GM20000 (cell line): ENCODE measurements around the gene GRID2.

Experiments
- DNase-seq: peaks from one replicate; pipeline ENCODE4 v3.0.0; 2012; ENCODE audit warnings: low spot score
- CTCF ChIP-seq: IDR thresholded peaks from 2 replicates; pipeline ENCODE4 v1.5.1; 2012; ENCODE audit warnings: mild to moderate bottlenecking, control low read depth; ENCODE audit errors: extremely low read depth, missing control alignments

The GRID2 gene

GRCh38 chr4:93312299-93312698, 1008.5 kb downstream of the GRID2 start:
- TF ChIP-seq CTCF: no peak
- DNase-seq: no peak

DNA sequence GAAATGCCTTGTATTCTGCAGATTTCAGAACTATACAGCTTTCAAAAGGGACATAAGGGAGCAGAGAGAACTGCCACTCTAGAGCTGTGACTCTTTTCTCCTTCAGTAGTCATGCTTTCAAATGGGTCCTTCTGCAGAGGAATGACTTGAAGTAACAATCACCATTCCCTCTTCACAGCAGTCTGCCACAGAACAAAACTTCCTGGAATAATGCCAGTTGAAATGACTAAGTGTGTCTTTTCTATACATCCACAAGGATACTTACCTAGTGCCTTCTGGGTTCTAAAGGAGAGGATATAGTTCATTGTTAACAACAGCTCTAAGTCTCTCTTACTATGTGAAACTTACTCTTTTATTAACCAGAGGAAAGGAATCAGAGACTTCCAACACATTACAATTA, 1009.4 kb downstream of the GRID2 start:
- no peak for DNase-seq
- no peak for TF ChIP-seq CTCF

DNA sequence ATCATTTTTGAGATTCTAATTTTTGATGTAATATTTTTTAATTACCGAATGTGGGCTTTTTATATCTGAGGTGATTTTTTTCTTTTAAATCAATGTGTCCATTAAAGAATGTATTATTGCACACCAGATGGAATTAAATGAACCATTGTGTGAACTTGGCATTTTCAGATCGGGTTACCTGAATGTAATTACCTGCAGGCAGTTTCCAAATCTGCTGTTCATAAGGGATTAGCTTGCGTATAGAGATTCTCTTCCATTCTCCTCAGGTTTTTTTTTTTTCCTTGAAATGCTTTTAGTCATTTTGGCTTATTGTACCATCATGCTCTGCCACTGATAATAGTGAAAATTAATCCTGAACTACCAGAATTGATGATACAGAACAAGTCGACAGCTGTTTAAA, 1013.3 kb downstream of the GRID2 start:
- no peak for DNase-seq
- no peak for TF ChIP-seq CTCF

DNA sequence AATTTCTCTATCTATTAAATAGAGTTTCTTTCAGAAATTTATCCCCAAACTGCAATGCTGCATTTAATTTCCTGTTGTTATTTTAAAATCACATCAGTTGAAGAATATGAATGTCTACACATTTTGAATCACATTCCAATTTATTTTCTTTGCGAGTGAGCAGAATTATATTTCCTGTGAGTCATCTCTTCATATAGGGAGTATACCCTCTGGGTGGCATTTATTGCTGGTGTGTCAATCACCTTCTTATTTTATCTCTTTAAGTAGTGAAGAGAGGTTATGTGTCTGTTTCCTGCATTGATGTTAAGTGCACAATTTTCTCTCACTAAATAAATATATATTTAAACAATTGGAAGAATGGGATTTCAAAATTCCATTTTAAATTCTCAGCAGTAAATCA, 1013.8 kb downstream of the GRID2 start:
- no peak for DNase-seq
- TF ChIP-seq CTCF: no peak

GRCh38 chr4:93319041-93319440, 1015.3 kb downstream of the GRID2 start:
- no peak for TF ChIP-seq CTCF
- no peak for DNase-seq

GRCh38 chr4:93320356-93320755, 1016.6 kb downstream of the GRID2 start:
- no peak for TF ChIP-seq CTCF
- no peak for DNase-seq

DNA sequence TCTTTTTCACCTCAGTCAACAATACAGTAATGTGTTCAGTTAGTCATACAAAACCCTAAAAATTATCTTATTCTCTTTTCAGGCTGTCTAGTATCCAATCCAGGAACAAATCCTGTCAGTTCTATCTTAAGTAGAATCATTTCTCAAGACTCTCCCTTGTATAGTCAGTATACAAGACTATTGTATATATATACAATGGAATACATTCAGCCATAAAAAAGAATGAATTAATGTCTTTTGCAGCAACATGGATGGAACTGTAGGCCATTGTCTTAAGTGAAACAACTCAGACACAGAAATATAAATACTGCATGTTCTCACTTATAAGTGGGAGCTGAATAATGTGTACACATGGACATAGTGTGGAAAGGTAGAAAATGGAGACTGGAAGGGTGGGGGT, 1023.6 kb downstream of the GRID2 start:
- no peak for DNase-seq
- no peak for TF ChIP-seq CTCF

- no peak for TF ChIP-seq CTCF
- no peak for DNase-seq
These were observed 1030.2 kb downstream of the GRID2 start for GRCh38 chr4:93334003-93334402.
